Activated CD8-positive, alpha-beta T cell treated with anti-CD3 and anti-CD28 coated beads for 36 hours (primary cell): Measurements from ENCODE around the gene ZNF786. TPM values are rescaled to one million over a fixed set of nuclear protein-coding genes. Genes with fewer than 3 reads are reported as not detected.

Source experiments
- ATAC-seq: fragments of 200-7000 bp; cut with Tn5 transposase; one replicate; pipeline ENCODE4 v1.10.0; 2021; ENCODE audit warnings: mild to moderate bottlenecking, moderate library complexity
- CTCF ChIA-PET: fragments of 350-600 bp; sonication (Branson Sonifier 250); formaldehyde crosslinking; loops from one replicate; lab custom pipeline; 2021; ENCODE audit warnings: antibody characterized with exemption; lab: Charles Lee
- POLR2A ChIA-PET: fragments of 350-600 bp; sonication (Branson Sonifier 250); formaldehyde crosslinking; loops from one replicate; lab custom pipeline; 2021; ENCODE audit warnings: antibody characterized with exemption; lab: Charles Lee
- DNase-seq: peaks from one replicate; pipeline ENCODE4 v3.0.0-alpha.2; 2020
- H3K27ac Mint-ChIP-seq: one replicate; pipeline ENCODE4 v1.8.0; 2021; ENCODE audit warnings: mild to moderate bottlenecking, mixed read lengths
- H3K27me3 Mint-ChIP-seq: one replicate; pipeline ENCODE4 v1.8.0; 2021; ENCODE audit warnings: mixed read lengths
- H3K36me3 Mint-ChIP-seq: one replicate; pipeline ENCODE4 v1.8.0; 2021; ENCODE audit warnings: low read depth, mixed read lengths
- H3K4me1 Mint-ChIP-seq: one replicate; pipeline ENCODE4 v1.8.0; 2021; ENCODE audit warnings: low read depth, mixed read lengths
- H3K4me3 Mint-ChIP-seq: one replicate; pipeline ENCODE4 v1.8.0; 2021; ENCODE audit warnings: mild to moderate bottlenecking, moderate library complexity, mixed read lengths
- H3K9me3 Mint-ChIP-seq: one replicate; pipeline ENCODE4 v1.8.0; 2021; ENCODE audit warnings: mixed read lengths
- CTCF ChIP-seq: fragments of 200-600 bp; IDR thresholded peaks from one replicate; pipeline ENCODE4 v1.8.0; 2022; ENCODE audit warnings: antibody characterized with exemption, mild to moderate bottlenecking
- intact Hi-C: fragments of 100-400 bp; cut with micrococcal nuclease; formaldehyde crosslinking; loops from one replicate; pipeline ENCODE4 v1.10.0; 2022
- total RNA-seq, 2 experiments: library from RNA; stranded (reverse); gene quantifications; one replicate each; pipeline ENCODE4 v1.2.3, GENCODE V29; 2021

ZNF786 gene
- total RNA-seq, 2 experiments from 2014 or later: 4.0 to 4.3 TPM

GRCh38 chr7:149126662-149127266 is 36.2 kb upstream of the ZNF786 start:
- peak overlapping the region; percentile 98 for H3K27ac Mint-ChIP-seq
- peaks cover 19% of the 10 kb centered on the region for H3K4me1 Mint-ChIP-seq
- POLR2A ChIA-PET: interaction anchor here (0.6 to 2.6 kb wide), 12 partner anchors 9 to 184 kb away, joined by 3 to 34 read pairs (median 4); partner anchors contain the start of genes PDIA4, ZNF398 and ZNF786
- peaks cover 47% of the 10 kb centered on the region for H3K36me3 Mint-ChIP-seq
- H3K9me3 Mint-ChIP-seq: peaks cover 8% of the 10 kb centered on the region
- intact Hi-C loops: loop anchor here (2.0 kb wide), 1 partner anchor 36 kb away; the partner anchor contains the start of gene ZNF786
- peak; percentile 61 for ATAC-seq
- no peak for TF ChIP-seq CTCF
- peak; percentile 78 for DNase-seq
- no peaks in the 10 kb centered on the region for H3K27me3 Mint-ChIP-seq
- CTCF ChIA-PET: interaction anchor here (0.9 to 5.0 kb wide), 6 partner anchors 20 to 100 kb away, joined by 3 to 52 read pairs (median 6); partner anchors contain the start of genes ZNF282 and ZNF398
- peak overlapping the region; percentile 95 for H3K4me3 Mint-ChIP-seq

- peak within 1 kb of the TSS; percentile 98 for H3K27ac Mint-ChIP-seq
- ChIA-PET POLR2A (interaction anchor here (0.6 to 2.6 kb wide), 16 partner anchors 10 to 185 kb away, joined by 3 to 34 read pairs (median 4); partner anchors contain the start of genes PDIA4, ZNF212, ZNF398 and ZNF786), CTCF (interaction anchor here (0.6 to 5.0 kb wide), 15 partner anchors 10 to 426 kb away, joined by 3 to 52 read pairs (median 4); partner anchors contain the start of genes ZNF282, ZNF398 and ZNF783)
- DNase-seq: peak; percentile 92
- H3K4me3 Mint-ChIP-seq: peak within 1 kb of the TSS; percentile 95
- TF ChIP-seq CTCF: peak; percentile 89
- peaks cover 40% of the 10 kb centered on the region for H3K36me3 Mint-ChIP-seq
- H3K4me1 Mint-ChIP-seq: peaks cover 19% of the 10 kb centered on the region
- H3K9me3 Mint-ChIP-seq: peaks cover 6% of the 10 kb centered on the region
- peak; percentile 88 for ATAC-seq
- intact Hi-C loops: loop anchor here (2.0 kb wide), 1 partner anchor 35 kb away; the partner anchor contains the start of gene ZNF786
- no peaks in the 10 kb centered on the region for H3K27me3 Mint-ChIP-seq
Measured at GRCh38 chr7:149125863-149126661, 35.5 kb upstream of the ZNF786 start, which contains the start of gene ZNF425. Gene ZNF425, minus strand, starts transcription at chr7:149126324. Its CDS starts 111 bp downstream, at chr7:149126213.

- CTCF ChIA-PET: interaction anchor here (0.6 to 5.0 kb wide), 12 partner anchors 10 to 425 kb away, joined by 3 to 52 read pairs (median 4); partner anchors contain the start of genes ZNF282, ZNF398 and ZNF783
- no peak for ATAC-seq
- intact Hi-C loops: no loop called here
Measured at GRCh38 chr7:149125189-149125862, 34.8 kb upstream of the ZNF786 start.

GRCh38 chr7:149109969-149110368 is 19.5 kb upstream of the ZNF786 start:
- Mint-ChIP-seq H3K27me3 (no peaks in the 10 kb centered on the region), H3K4me3 (no peak overlapping the region), H3K27ac (no peak overlapping the region), H3K4me1 (no peaks in the 10 kb centered on the region), H3K9me3 (no peaks in the 10 kb centered on the region), H3K36me3 (no peaks in the 10 kb centered on the region)
- ChIA-PET POLR2A (no interaction called here), CTCF (no interaction called here)
- DNase-seq: no peak
- intact Hi-C loops: no loop called here
- ATAC-seq: no peak
- no peak for TF ChIP-seq CTCF

More at GRCh38 chr7:149125189-149125862, 34.8 kb upstream of the ZNF786 start:
- peak overlapping the region; percentile 98 for H3K27ac Mint-ChIP-seq
- peaks cover 33% of the 10 kb centered on the region for H3K36me3 Mint-ChIP-seq
- peaks cover 19% of the 10 kb centered on the region for H3K4me1 Mint-ChIP-seq
- no peak for DNase-seq
- H3K27me3 Mint-ChIP-seq: no peaks in the 10 kb centered on the region
- peak overlapping the region; percentile 95 for H3K4me3 Mint-ChIP-seq
- H3K9me3 Mint-ChIP-seq: no peaks in the 10 kb centered on the region
- POLR2A ChIA-PET: interaction anchor here (0.7 to 2.6 kb wide), 8 partner anchors 9 to 116 kb away, joined by 3 to 34 read pairs (median 4); partner anchors contain the start of genes ZNF212, ZNF398 and ZNF786
- TF ChIP-seq CTCF: no peak
